Measurements from ENCODE around the gene HPX.
A peak's percentile ranks its signal among the peaks of the same experiment; 100 is the strongest.

DNA sequence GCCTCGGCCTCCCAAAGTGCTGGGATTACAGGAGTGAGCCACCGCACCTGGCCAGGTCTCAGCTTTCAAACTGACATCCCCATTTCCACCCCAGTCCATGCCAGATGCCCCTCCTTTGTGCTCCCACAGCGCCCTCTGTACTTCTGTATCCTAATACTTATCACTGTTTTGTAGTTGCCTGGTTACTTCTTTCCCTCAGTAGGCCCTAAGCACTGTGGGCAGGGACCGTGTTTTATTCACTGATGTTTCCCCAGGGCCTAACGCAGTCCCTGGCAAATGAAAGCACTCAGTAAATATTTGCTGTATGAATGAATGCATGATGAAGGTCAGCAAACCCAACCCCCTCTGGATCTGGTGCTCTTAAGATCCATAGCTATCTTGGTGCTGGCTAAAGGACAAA lies 35.1 kb upstream of the HPX start:
- TF ChIP-seq, protein P1, sequence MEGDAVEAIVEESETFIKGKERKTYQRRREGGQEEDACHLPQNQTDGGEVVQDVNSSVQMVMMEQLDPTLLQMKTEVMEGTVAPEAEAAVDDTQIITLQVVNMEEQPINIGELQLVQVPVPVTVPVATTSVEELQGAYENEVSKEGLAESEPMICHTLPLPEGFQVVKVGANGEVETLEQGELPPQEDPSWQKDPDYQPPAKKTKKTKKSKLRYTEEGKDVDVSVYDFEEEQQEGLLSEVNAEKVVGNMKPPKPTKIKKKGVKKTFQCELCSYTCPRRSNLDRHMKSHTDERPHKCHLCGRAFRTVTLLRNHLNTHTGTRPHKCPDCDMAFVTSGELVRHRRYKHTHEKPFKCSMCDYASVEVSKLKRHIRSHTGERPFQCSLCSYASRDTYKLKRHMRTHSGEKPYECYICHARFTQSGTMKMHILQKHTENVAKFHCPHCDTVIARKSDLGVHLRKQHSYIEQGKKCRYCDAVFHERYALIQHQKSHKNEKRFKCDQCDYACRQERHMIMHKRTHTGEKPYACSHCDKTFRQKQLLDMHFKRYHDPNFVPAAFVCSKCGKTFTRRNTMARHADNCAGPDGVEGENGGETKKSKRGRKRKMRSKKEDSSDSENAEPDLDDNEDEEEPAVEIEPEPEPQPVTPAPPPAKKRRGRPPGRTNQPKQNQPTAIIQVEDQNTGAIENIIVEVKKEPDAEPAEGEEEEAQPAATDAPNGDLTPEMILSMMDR (conservative IDR thresholded peaks at IDR 0.05; ENCODE audit: low read length) = peak; percentile 36; the same call in 1 of the 2 replicates
- no peak for TF ChIP-seq EZH2phosphoT487 (IDR thresholded peaks at IDR 0.05; ENCODE audit: borderline replicate concordance, low read depth, low read length)

All from OCI-LY7 (cell line).